Activated B cell treated with CpG ODN at 0.5 μM for 24 hours (primary cell): ENCODE results near the gene IL19. TPM values are rescaled to one million over a fixed set of nuclear protein-coding genes. Genes with fewer than 3 reads are reported as not detected.
A peak's percentile ranks its signal among the peaks of the same experiment; 100 is the strongest.
"Not testable (repeated sequence)": the region's sequence is repeated elsewhere in the genome, so short reads cannot be mapped to it uniquely, and the experiment has no call there.

Source experiments
- ATAC-seq: fragments of 200-7000 bp; cut with Tn5 transposase; one replicate; pipeline ENCODE4 v1.10.0; 2021; ENCODE audit warnings: low read depth, mild to moderate bottlenecking, moderate library complexity
- CTCF ChIA-PET: fragments of 350-600 bp; sonication (Branson Sonifier 250); formaldehyde crosslinking; loops from one replicate; lab custom pipeline; 2021; ENCODE audit warnings: antibody characterized with exemption; lab: Charles Lee
- POLR2A ChIA-PET: fragments of 350-600 bp; sonication (Branson Sonifier 250); formaldehyde crosslinking; loops from one replicate; lab custom pipeline; 2021; ENCODE audit warnings: antibody characterized with exemption; lab: Charles Lee
- DNase-seq: peaks from one replicate; pipeline ENCODE4 v3.0.0; 2022
- H3K27ac Mint-ChIP-seq: one replicate; pipeline ENCODE4 v1.8.0; 2020; ENCODE audit warnings: mixed read lengths
- H3K27me3 Mint-ChIP-seq: one replicate; pipeline ENCODE4 v1.8.0; 2021; ENCODE audit warnings: mixed read lengths
- H3K36me3 Mint-ChIP-seq: one replicate; pipeline ENCODE4 v1.8.0; 2021; ENCODE audit warnings: low read depth, mixed read lengths
- H3K4me1 Mint-ChIP-seq: one replicate; pipeline ENCODE4 v1.8.0; 2021; ENCODE audit warnings: mixed read lengths
- H3K4me3 Mint-ChIP-seq: one replicate; pipeline ENCODE4 v1.8.0; 2020; ENCODE audit warnings: mild to moderate bottlenecking, mixed read lengths
- H3K9me3 Mint-ChIP-seq: one replicate; pipeline ENCODE4 v1.8.0; 2020; ENCODE audit warnings: mixed read lengths
- CTCF ChIP-seq: fragments of 200-600 bp; IDR thresholded peaks from one replicate; pipeline ENCODE4 v1.8.0; 2022; ENCODE audit warnings: antibody characterized with exemption, mild to moderate bottlenecking
- intact Hi-C: fragments of 100-400 bp; cut with micrococcal nuclease; formaldehyde crosslinking; loops from one replicate; pipeline ENCODE4 v1.15.1; 2024
- total RNA-seq: library from RNA; stranded (reverse); gene quantifications from 2 replicates; pipeline ENCODE4 v1.2.3, GENCODE V29; 2022

Gene IL19
- total RNA-seq, 1 donor from 2014 or later: not detected

- Mint-ChIP-seq H3K9me3 (no peaks in the 10 kb centered on the region), H3K27ac (no peak overlapping the region), H3K27me3 (no peaks in the 10 kb centered on the region), H3K4me1 (peaks cover 6% of the 10 kb centered on the region), H3K36me3 (no peaks in the 10 kb centered on the region), H3K4me3 (no peak overlapping the region)
- ChIA-PET CTCF (no interaction called here), POLR2A (no interaction called here)
- no peak for TF ChIP-seq CTCF
- ATAC-seq (no peak), DNase-seq (no peak)
- intact Hi-C loops: no loop called here
These were observed 16.6 kb upstream of the IL19 start for GRCh38 chr1:206754011-206754410.

GRCh38 chr1:206757524-206758266 is 12.9 kb upstream of the IL19 start:
- DNase-seq (no peak), ATAC-seq (peak; percentile 42)
- H3K27me3 Mint-ChIP-seq: no peaks in the 10 kb centered on the region
- CTCF ChIA-PET: no interaction called here
- H3K27ac Mint-ChIP-seq: no peak overlapping the region
- TF ChIP-seq CTCF: no peak
- intact Hi-C loops: loop anchor here (2.0 kb wide), 1 partner anchor 15 kb away; no protein-coding TSS in a partner anchor
- H3K4me3 Mint-ChIP-seq: no peak overlapping the region
- POLR2A ChIA-PET: interaction anchor here (0.9 kb wide), 1 partner anchor 13 kb away, joined by 3 read pairs; the partner anchor contains the start of gene IL19
- H3K4me1 Mint-ChIP-seq: peaks cover 6% of the 10 kb centered on the region
- no peaks in the 10 kb centered on the region for H3K9me3 Mint-ChIP-seq
- H3K36me3 Mint-ChIP-seq: no peaks in the 10 kb centered on the region

- no peak for ATAC-seq
- POLR2A ChIA-PET: interaction anchor here (0.5 to 0.9 kb wide), 3 partner anchors 16 to 42 kb away, joined by 3 read pairs; no protein-coding TSS in a partner anchor
- Mint-ChIP-seq H3K36me3 (no peaks in the 10 kb centered on the region), H3K9me3 (peaks cover 2% of the 10 kb centered on the region), H3K27ac (no peak overlapping the region), H3K27me3 (no peaks in the 10 kb centered on the region), H3K4me1 (peaks cover 1% of the 10 kb centered on the region), H3K4me3 (no peak overlapping the region)
- DNase-seq: no peak
- CTCF ChIA-PET: interaction anchor here (0.6 to 2.1 kb wide), 3 partner anchors 10 to 151 kb away, joined by 3 to 9 read pairs (median 3); no protein-coding TSS in a partner anchor
- intact Hi-C loops: no loop called here
- no peak for TF ChIP-seq CTCF
These were observed 10.0 kb upstream of the IL19 start for GRCh38 chr1:206760590-206760989.

- Mint-ChIP-seq H3K4me1 (peaks cover 8% of the 10 kb centered on the region), H3K4me3 (no peak overlapping the region), H3K36me3 (no peaks in the 10 kb centered on the region), H3K27ac (no peak overlapping the region), H3K9me3 (peaks cover 2% of the 10 kb centered on the region), H3K27me3 (no peaks in the 10 kb centered on the region)
- ChIA-PET POLR2A (interaction anchor here (0.5 to 0.9 kb wide), 5 partner anchors 9 to 41 kb away, joined by 3 read pairs; partner anchors contain the start of gene IL19), CTCF (interaction anchor here (0.6 to 2.1 kb wide), 3 partner anchors 10 to 150 kb away, joined by 3 to 9 read pairs (median 3); no protein-coding TSS in a partner anchor)
- intact Hi-C loops: no loop called here
- no peak for ATAC-seq
- no peak for DNase-seq
- TF ChIP-seq CTCF: no peak
These were observed 9.3 kb upstream of the IL19 start for GRCh38 chr1:206761159-206761768.

GRCh38 chr1:206762741-206763364 is 7.7 kb upstream of the IL19 start:
- peaks cover 19% of the 10 kb centered on the region for H3K4me1 Mint-ChIP-seq
- H3K27ac Mint-ChIP-seq, H3K27me3 Mint-ChIP-seq, DNase-seq, H3K4me3 Mint-ChIP-seq, H3K9me3 Mint-ChIP-seq, intact Hi-C loops, H3K36me3 Mint-ChIP-seq, CTCF ChIA-PET, ATAC-seq: not testable (repeated sequence)
- POLR2A ChIA-PET: interaction anchor here (0.7 kb wide), 2 partner anchors 9 to 12 kb away, joined by 5 to 18 read pairs; partner anchors contain the start of gene IL10

DNA sequence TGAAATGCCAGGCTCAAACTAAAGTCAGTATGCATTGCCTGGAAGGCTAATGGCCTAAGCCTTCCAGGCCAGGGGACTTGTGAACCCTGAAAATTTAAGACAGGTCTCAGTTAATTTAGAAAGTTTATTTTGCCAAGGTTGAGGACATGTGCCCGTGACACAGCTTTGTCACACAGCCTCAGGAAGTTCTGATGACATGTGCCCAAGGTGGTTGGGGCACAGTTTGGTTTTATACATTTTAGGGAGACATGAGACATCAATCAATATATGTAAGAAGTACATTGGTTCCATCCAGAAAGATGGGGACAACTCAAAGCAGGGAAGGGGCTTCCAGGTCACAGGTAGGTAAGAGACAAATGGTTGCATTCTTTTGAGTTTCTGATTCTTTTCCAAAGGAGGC is 4.8 kb upstream of the IL19 start:
- DNase-seq, H3K9me3 Mint-ChIP-seq, H3K27ac Mint-ChIP-seq, H3K27me3 Mint-ChIP-seq, H3K36me3 Mint-ChIP-seq, H3K4me3 Mint-ChIP-seq, ATAC-seq: not testable (repeated sequence)
- CTCF ChIA-PET: interaction anchor here (0.8 to 8.2 kb wide), 6 partner anchors 10 to 216 kb away, joined by 3 to 49 read pairs (median 4); no protein-coding TSS in a partner anchor
- POLR2A ChIA-PET: interaction anchor here (0.6 to 1.5 kb wide), 9 partner anchors 15 to 156 kb away, joined by 3 to 16 read pairs (median 5); partner anchors contain the start of gene FCMR
- intact Hi-C loops: loop anchor here (1.0 kb wide), 2 partner anchors 19 to 26 kb away; no protein-coding TSS in a partner anchor
- peaks cover 45% of the 10 kb centered on the region for H3K4me1 Mint-ChIP-seq
